Measurements from ENCODE around the gene CAPN14. TPM values are rescaled to one million over a fixed set of nuclear protein-coding genes. Genes with fewer than 3 reads are reported as not detected.

CAPN14 gene
- total RNA-seq, 1 experiment from 2014 or later = 0.05 TPM

- intact Hi-C loops (cut with micrococcal nuclease; ENCODE audit: unreplicated experiment) (loop anchor here (10.0 kb wide), 1 partner anchor 286 kb away; no protein-coding TSS in a partner anchor), in situ Hi-C loops (cut with HindIII; ENCODE audit: low pct_unique_long_range_greater_than_20kb, low sequenced_read_pairs) (no loop called here)
- ATAC-seq (no peak), DNase-seq (ENCODE audit: low read depth, low spot score) (no peak)
- no TSS peak for BruUV-seq (replicated peaks)
- Histone ChIP-seq H3K4me1 (ENCODE audit: control insufficient read depth, insufficient read depth, low read length) (no peaks in the 10 kb centered on the region), H3K27ac (ENCODE audit: low read length) (no peak overlapping the region), H3K27me3 (ENCODE audit: control insufficient read depth, insufficient read depth, low read length) (no peaks in the 10 kb centered on the region), H3K4me3 (ENCODE audit: low read depth in 2 of 2, low read length in 2 of 2) (no peak overlapping the region), H3K9me3 (ENCODE audit: control insufficient read depth, insufficient read depth, low read depth, low read length) (no peaks in the 10 kb centered on the region), H3K36me3 (ENCODE audit: control insufficient read depth, insufficient read depth, low read length) (no peaks in the 10 kb centered on the region)
- CTCF ChIA-PET = no interaction called here
- TF ChIP-seq, protein P1, sequence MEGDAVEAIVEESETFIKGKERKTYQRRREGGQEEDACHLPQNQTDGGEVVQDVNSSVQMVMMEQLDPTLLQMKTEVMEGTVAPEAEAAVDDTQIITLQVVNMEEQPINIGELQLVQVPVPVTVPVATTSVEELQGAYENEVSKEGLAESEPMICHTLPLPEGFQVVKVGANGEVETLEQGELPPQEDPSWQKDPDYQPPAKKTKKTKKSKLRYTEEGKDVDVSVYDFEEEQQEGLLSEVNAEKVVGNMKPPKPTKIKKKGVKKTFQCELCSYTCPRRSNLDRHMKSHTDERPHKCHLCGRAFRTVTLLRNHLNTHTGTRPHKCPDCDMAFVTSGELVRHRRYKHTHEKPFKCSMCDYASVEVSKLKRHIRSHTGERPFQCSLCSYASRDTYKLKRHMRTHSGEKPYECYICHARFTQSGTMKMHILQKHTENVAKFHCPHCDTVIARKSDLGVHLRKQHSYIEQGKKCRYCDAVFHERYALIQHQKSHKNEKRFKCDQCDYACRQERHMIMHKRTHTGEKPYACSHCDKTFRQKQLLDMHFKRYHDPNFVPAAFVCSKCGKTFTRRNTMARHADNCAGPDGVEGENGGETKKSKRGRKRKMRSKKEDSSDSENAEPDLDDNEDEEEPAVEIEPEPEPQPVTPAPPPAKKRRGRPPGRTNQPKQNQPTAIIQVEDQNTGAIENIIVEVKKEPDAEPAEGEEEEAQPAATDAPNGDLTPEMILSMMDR (IDR thresholded peaks at IDR 0.05) = no peak
- TF ChIP-seq POLR2AphosphoS5 (IDR thresholded peaks at IDR 0.05; ENCODE audit: low read depth, low read length) (no peak), TCF7L2 (IDR thresholded peaks at IDR 0.05; ENCODE audit: low read depth, low read length) (no peak), SIN3A (IDR thresholded peaks at IDR 0.05; ENCODE audit: borderline replicate concordance, insufficient read depth, low read depth, low read length) (no peak)
- TF ChIP-seq, protein P2, sequence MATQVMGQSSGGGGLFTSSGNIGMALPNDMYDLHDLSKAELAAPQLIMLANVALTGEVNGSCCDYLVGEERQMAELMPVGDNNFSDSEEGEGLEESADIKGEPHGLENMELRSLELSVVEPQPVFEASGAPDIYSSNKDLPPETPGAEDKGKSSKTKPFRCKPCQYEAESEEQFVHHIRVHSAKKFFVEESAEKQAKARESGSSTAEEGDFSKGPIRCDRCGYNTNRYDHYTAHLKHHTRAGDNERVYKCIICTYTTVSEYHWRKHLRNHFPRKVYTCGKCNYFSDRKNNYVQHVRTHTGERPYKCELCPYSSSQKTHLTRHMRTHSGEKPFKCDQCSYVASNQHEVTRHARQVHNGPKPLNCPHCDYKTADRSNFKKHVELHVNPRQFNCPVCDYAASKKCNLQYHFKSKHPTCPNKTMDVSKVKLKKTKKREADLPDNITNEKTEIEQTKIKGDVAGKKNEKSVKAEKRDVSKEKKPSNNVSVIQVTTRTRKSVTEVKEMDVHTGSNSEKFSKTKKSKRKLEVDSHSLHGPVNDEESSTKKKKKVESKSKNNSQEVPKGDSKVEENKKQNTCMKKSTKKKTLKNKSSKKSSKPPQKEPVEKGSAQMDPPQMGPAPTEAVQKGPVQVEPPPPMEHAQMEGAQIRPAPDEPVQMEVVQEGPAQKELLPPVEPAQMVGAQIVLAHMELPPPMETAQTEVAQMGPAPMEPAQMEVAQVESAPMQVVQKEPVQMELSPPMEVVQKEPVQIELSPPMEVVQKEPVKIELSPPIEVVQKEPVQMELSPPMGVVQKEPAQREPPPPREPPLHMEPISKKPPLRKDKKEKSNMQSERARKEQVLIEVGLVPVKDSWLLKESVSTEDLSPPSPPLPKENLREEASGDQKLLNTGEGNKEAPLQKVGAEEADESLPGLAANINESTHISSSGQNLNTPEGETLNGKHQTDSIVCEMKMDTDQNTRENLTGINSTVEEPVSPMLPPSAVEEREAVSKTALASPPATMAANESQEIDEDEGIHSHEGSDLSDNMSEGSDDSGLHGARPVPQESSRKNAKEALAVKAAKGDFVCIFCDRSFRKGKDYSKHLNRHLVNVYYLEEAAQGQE (IDR thresholded peaks at IDR 0.05; ENCODE audit: insufficient read depth in 1 of 2, low read depth in 2 of 2, low read length in 1 of 2) = no peak
- POLR2A ChIA-PET = no interaction called here
Observed at GRCh38 chr2:31238126-31238905, 21.0 kb upstream of the CAPN14 start.

DNA sequence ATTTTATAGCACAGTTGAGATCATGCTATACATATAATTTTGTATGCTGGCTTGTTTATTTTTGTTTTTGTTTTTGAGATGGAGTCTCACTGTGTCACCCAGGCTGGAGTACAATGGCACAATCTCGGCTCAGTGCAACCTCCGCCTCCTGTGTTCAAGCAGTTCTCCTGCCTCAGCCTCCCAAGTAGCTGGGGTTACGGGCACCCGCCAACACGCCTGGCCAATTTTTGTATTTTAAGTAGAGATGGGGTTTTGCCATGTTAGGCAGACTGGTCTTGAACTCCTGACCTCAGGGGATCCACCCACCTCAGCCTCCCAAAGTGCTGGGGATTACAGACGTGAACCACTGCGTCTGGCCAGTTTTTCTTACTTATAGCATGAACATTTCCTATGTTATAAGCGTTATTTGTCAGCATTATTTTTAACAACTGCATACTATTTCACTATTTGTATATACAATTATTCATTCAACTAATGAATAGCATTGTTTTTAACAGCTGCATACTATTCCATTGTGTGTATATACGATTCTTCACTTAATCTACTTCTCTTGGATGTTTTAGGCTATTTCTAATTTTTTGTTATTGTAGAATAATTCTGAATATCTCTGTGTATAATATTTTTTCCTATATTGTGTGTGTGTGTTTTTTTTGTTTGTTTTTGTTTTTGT, 20.2 kb upstream of the CAPN14 start:
- no peaks in the 10 kb centered on the region for H3K4me1 ChIP-seq (ENCODE audit: control insufficient read depth, insufficient read depth, low read length)
- intact Hi-C loops (cut with micrococcal nuclease; ENCODE audit: unreplicated experiment) = loop anchor here (10.0 kb wide), 1 partner anchor 287 kb away; no protein-coding TSS in a partner anchor
- no peaks in the 10 kb centered on the region for H3K27me3 ChIP-seq (ENCODE audit: control insufficient read depth, insufficient read depth, low read length)
- TF ChIP-seq POLR2AphosphoS5 (IDR thresholded peaks at IDR 0.05; ENCODE audit: low read depth, low read length) (no peak), SIN3A (IDR thresholded peaks at IDR 0.05; ENCODE audit: borderline replicate concordance, insufficient read depth, low read depth, low read length) (no peak), TCF7L2 (IDR thresholded peaks at IDR 0.05; ENCODE audit: low read depth, low read length) (no peak)
- TF ChIP-seq, protein P2 (IDR thresholded peaks at IDR 0.05; ENCODE audit: insufficient read depth in 1 of 2, low read depth in 2 of 2, low read length in 1 of 2) = no peak
- TF ChIP-seq, protein P1 (IDR thresholded peaks at IDR 0.05) = no peak
- H3K9me3 ChIP-seq (ENCODE audit: control insufficient read depth, insufficient read depth, low read depth, low read length) = no peaks in the 10 kb centered on the region
- no TSS peak for BruUV-seq (replicated peaks)
- ChIA-PET CTCF (no interaction called here), POLR2A (no interaction called here)
- in situ Hi-C loops (cut with HindIII; ENCODE audit: low pct_unique_long_range_greater_than_20kb, low sequenced_read_pairs) = no loop called here
- DNase-seq (ENCODE audit: low read depth, low spot score) (no peak), ATAC-seq (no peak)
- H3K4me3 ChIP-seq (ENCODE audit: low read depth in 2 of 2, low read length in 2 of 2) = no peak overlapping the region
- no peaks in the 10 kb centered on the region for H3K36me3 ChIP-seq (ENCODE audit: control insufficient read depth, insufficient read depth, low read length)
- H3K27ac ChIP-seq (ENCODE audit: low read length) = no peak overlapping the region

Data from Panc1 (cell line).